ENCODE results near the gene TRMT61A. TPM values are rescaled to one million over a fixed set of nuclear protein-coding genes. Genes with fewer than 3 reads are reported as not detected.

Gene TRMT61A
- total RNA-seq, 1 experiment from 2014 or later = 14.9 TPM

- ATAC-seq = no peak
- no peaks in the 10 kb centered on the region for H3K9me3 ChIP-seq (ENCODE audit: control insufficient read depth in 1 of 2, insufficient read depth in 1 of 2, low read depth in 1 of 2, low read length in 2 of 2)
- TF ChIP-seq FOSL1 (IDR thresholded peaks at IDR 0.05; ENCODE audit: low read depth) = no peak
- TF ChIP-seq SP1 (IDR thresholded peaks at IDR 0.05; ENCODE audit: low read depth) = no peak
- TF ChIP-seq TCF7L2 (IDR thresholded peaks at IDR 0.05; ENCODE audit: borderline replicate concordance, extremely low read depth, insufficient read depth, insufficient read length) = no peak
- H4K20me1 ChIP-seq (ENCODE audit: insufficient read depth) = peaks cover 10% of the 10 kb centered on the region; the same call in 1 of the 2 replicates
- H3K36me3 ChIP-seq (ENCODE audit: control insufficient read depth in 1 of 2, insufficient read depth in 2 of 2, low read length in 2 of 2) = peaks cover 13 to 27% of the 10 kb centered on the region in 2 experiments; a peak in 3 of 4 replicates
- H3K79me2 ChIP-seq (ENCODE audit: insufficient read depth, low read length) = peaks cover 65% of the 10 kb centered on the region
- H2AFZ ChIP-seq (ENCODE audit: low read depth, low read length, poor library complexity, severe bottlenecking) = no peak overlapping the region
- DNase-seq (ENCODE audit: low read depth, low spot score) = no peak
- H3K9me2 ChIP-seq (ENCODE audit: insufficient read depth) = no peaks in the 10 kb centered on the region
- no peak overlapping the region for H3K4me3 ChIP-seq (replicated peaks in 1 of 2; ENCODE audit: low read depth in 1 of 2, low read length in 2 of 2)
- ChIA-PET CTCF (no interaction called here), RAD21 (ENCODE audit: low non-redundant PET in 1 of 2, low total read pairs in 2 of 2, uncharacterized antibody in 2 of 2, unreplicated experiment in 2 of 2) (no interaction called here), POLR2A (no interaction called here)
- H3K9ac ChIP-seq (ENCODE audit: low read length) = no peak overlapping the region
- intact Hi-C loops (cut with micrococcal nuclease) = no loop called here
- H3K4me1 ChIP-seq (ENCODE audit: control insufficient read depth in 1 of 2, insufficient read depth in 2 of 2, low read length in 2 of 2) = peaks cover 5 to 10% of the 10 kb centered on the region in 2 experiments
- no peaks in the 10 kb centered on the region for H3K27me3 ChIP-seq (ENCODE audit: insufficient read depth, low read length)
- BruUV-seq (replicated peaks) = no TSS peak
- no peak overlapping the region for H3K4me2 ChIP-seq (ENCODE audit: low read length)
- H3K27ac ChIP-seq (ENCODE audit: low read depth, low read length) = no peak overlapping the region
Measured at GRCh38 chr14:103558071-103558882, 29.3 kb downstream of the TRMT61A start.

DNA sequence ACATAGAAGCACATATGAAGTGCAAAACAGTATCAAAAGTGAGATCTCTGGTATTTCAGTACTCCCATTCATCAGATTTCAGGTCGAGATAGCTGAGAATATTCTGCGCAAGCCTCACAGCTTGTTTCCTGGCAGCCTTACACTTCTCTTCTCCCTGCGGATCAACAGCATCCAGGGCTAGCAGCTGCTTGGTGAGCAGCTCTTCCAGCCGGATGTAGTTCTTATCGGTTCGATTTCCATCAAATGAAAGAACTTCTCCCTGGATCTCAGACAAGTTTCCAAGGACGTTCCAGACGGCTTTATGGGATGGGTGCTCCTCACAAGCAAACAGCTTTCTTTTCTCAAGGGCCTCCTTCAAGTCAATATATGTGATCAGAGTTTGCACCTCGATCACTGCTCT, 30.8 kb downstream of the TRMT61A start:
- peaks cover 10% of the 10 kb centered on the region; the same call in 1 of the 2 replicates for H4K20me1 ChIP-seq (ENCODE audit: insufficient read depth)
- H3K4me1 ChIP-seq (ENCODE audit: control insufficient read depth in 1 of 2, insufficient read depth in 2 of 2, low read length in 2 of 2) = peaks cover 9 to 18% of the 10 kb centered on the region in 2 experiments
- no peak for ATAC-seq
- ChIA-PET CTCF (no interaction called here), RAD21 (ENCODE audit: low non-redundant PET in 1 of 2, low total read pairs in 2 of 2, uncharacterized antibody in 2 of 2, unreplicated experiment in 2 of 2) (no interaction called here), POLR2A (interaction anchor here (0.7 kb wide), 1 partner anchor 244 kb away, joined by 7 read pairs; no protein-coding TSS in a partner anchor)
- peaks cover 78% of the 10 kb centered on the region for H3K79me2 ChIP-seq (ENCODE audit: insufficient read depth, low read length)
- H3K9me2 ChIP-seq (ENCODE audit: insufficient read depth) = no peaks in the 10 kb centered on the region
- H3K9me3 ChIP-seq (ENCODE audit: control insufficient read depth in 1 of 2, insufficient read depth in 1 of 2, low read depth in 1 of 2, low read length in 2 of 2) = no peaks in the 10 kb centered on the region
- no peaks in the 10 kb centered on the region for H3K27me3 ChIP-seq (ENCODE audit: insufficient read depth, low read length)
- peaks cover 13 to 27% of the 10 kb centered on the region in 2 experiments; a peak in 3 of 4 replicates for H3K36me3 ChIP-seq (ENCODE audit: control insufficient read depth in 1 of 2, insufficient read depth in 2 of 2, low read length in 2 of 2)
- no peak for DNase-seq (ENCODE audit: low read depth, low spot score)
- no peak overlapping the region for H3K27ac ChIP-seq (ENCODE audit: low read depth, low read length)
- H3K4me3 ChIP-seq (replicated peaks in 1 of 2; ENCODE audit: low read depth in 1 of 2, low read length in 2 of 2) = no peak overlapping the region
- intact Hi-C loops (cut with micrococcal nuclease) = no loop called here
- H3K9ac ChIP-seq (ENCODE audit: low read length) = no peak overlapping the region
- no peak overlapping the region for H2AFZ ChIP-seq (ENCODE audit: low read depth, low read length, poor library complexity, severe bottlenecking)
- BruUV-seq (replicated peaks) = no TSS peak
- H3K4me2 ChIP-seq (ENCODE audit: low read length) = no peak overlapping the region
- TF ChIP-seq YY1 (IDR thresholded peaks at IDR 0.05; ENCODE audit: extremely low read depth, insufficient replicate concordance, low read depth, low read length) (no peak), FOSL1 (IDR thresholded peaks at IDR 0.05; ENCODE audit: low read depth) (no peak), ZFX (IDR thresholded peaks at IDR 0.05) (no peak), ATF3 (IDR thresholded peaks at IDR 0.05) (no peak), REST (IDR thresholded peaks at IDR 0.05; ENCODE audit: low read depth) (no peak), ZNF274 (IDR thresholded peaks at IDR 0.05; ENCODE audit: low read depth, low read length) (no peak), CBX3 (IDR thresholded peaks at IDR 0.05; ENCODE audit: low read depth) (no peak), CTCF (IDR thresholded peaks at IDR 0.05 in 2 of 3, conservative IDR thresholded peaks at IDR 0.05 in 1 of 3; ENCODE audit: borderline replicate concordance in 1 of 3, insufficient read depth in 1 of 3, low read depth in 2 of 3, low read length in 2 of 3) (no peak), TCF7L2 (IDR thresholded peaks at IDR 0.05; ENCODE audit: borderline replicate concordance, extremely low read depth, insufficient read depth, insufficient read length) (no peak), ELF1 (IDR thresholded peaks at IDR 0.05; ENCODE audit: borderline replicate concordance, low read depth) (no peak)
